A673 (cell line): ENCODE data around the gene IPO7.
"Not testable (repeated sequence)": the region's sequence is repeated elsewhere in the genome, so short reads cannot be mapped to it uniquely, and the experiment has no call there.

ENCODE experiments used
- EZH2 ChIP-seq: fragments of 200-600 bp; sonication (generic); IDR thresholded peaks from 2 replicates; pipeline ENCODE4 v1.6.1; 2017; ENCODE audit warnings: borderline replicate concordance, low read depth, mild to moderate bottlenecking, mixed read lengths, antibody characterized with exemption, low read length; ENCODE audit not compliant: poor library complexity, severe bottlenecking
- TF ChIP-seq, protein P1 (sequence below): fragments of 300-800, 200-600 bp; sonication (generic); conservative IDR thresholded peaks from 2 replicates; pipeline ENCODE4 v1.5.1; 2017; ENCODE audit warnings: low read depth, mild to moderate bottlenecking, antibody characterized with exemption, low read length, moderate library complexity, mixed read lengths

DNA sequence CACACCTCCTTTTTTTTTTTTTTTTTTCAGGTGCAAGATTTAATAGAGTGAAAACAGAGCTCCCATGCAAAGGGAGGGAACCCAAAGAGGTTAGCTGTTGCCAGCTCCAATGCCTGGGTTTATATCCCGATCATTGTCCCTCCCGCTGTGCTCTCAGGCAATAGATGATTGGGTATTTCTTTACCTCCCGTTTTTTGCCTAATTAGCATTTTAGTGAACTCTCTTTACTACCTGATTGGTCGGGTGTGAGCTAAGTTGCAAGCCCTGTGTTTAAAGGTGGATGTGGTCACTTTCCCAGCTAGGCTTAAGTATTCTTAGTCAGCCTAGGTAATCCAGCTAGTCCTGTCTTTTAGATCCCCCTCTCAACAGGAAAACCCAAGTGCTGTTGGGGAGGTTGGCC lies 36.7 kb upstream of the IPO7 start:
- TF ChIP-seq, protein P1, sequence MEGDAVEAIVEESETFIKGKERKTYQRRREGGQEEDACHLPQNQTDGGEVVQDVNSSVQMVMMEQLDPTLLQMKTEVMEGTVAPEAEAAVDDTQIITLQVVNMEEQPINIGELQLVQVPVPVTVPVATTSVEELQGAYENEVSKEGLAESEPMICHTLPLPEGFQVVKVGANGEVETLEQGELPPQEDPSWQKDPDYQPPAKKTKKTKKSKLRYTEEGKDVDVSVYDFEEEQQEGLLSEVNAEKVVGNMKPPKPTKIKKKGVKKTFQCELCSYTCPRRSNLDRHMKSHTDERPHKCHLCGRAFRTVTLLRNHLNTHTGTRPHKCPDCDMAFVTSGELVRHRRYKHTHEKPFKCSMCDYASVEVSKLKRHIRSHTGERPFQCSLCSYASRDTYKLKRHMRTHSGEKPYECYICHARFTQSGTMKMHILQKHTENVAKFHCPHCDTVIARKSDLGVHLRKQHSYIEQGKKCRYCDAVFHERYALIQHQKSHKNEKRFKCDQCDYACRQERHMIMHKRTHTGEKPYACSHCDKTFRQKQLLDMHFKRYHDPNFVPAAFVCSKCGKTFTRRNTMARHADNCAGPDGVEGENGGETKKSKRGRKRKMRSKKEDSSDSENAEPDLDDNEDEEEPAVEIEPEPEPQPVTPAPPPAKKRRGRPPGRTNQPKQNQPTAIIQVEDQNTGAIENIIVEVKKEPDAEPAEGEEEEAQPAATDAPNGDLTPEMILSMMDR, result not testable (repeated sequence)
- TF ChIP-seq EZH2, result not testable (repeated sequence)
